Adrenal gland (tissue), 5 donors: ENCODE measurements around the gene BPIFB1.

Experiments used
- CTCF ChIP-seq, 6 experiments: fragments of 450-650 bp in 4 of 6; fragments of 200-600 bp in 2 of 6; sonication (generic) in 1 of 6; IDR thresholded peaks; 1 replicate in 5 of 6; 2 replicates in 1 of 6; pipeline versions ENCODE4 v1.5.1 to v1.8.0; 2016 to 2021; ENCODE audit warnings: antibody characterized with exemption in 6 of 6, mild to moderate bottlenecking in 2 of 6, moderate library complexity in 1 of 6
- POLR2A ChIP-seq, 2 donors: fragments of 450-650 bp; IDR thresholded peaks; one replicate each; pipeline ENCODE4 v1.6.1; 2017; ENCODE audit warnings: antibody characterized with exemption in 2 of 2, mild to moderate bottlenecking in 2 of 2, moderate library complexity in 1 of 2
- donor health status: DM: no; HTN: no; CAD: no.

- TF ChIP-seq POLR2A (IDR thresholded peaks at IDR 0.05) (no peak), CTCF (IDR thresholded peaks at IDR 0.05) (no peak)
Measured at GRCh38 chr20:33234050-33234449, 49.0 kb upstream of the BPIFB1 start.
